GM19467 (cell line): ENCODE measurements around the gene SLC29A4.
"Not testable (repeated sequence)": the region's sequence is repeated elsewhere in the genome, so short reads cannot be mapped to it uniquely, and the experiment has no call there.

Experiments
- ATAC-seq: cut with Tn5 transposase; IDR thresholded peaks from one replicate; pipeline ENCODE4 v1.9.1; 2021; ENCODE audit warnings: mild to moderate bottlenecking, moderate library complexity; ENCODE audit not compliant: unreplicated experiment

SLC29A4 gene

DNA sequence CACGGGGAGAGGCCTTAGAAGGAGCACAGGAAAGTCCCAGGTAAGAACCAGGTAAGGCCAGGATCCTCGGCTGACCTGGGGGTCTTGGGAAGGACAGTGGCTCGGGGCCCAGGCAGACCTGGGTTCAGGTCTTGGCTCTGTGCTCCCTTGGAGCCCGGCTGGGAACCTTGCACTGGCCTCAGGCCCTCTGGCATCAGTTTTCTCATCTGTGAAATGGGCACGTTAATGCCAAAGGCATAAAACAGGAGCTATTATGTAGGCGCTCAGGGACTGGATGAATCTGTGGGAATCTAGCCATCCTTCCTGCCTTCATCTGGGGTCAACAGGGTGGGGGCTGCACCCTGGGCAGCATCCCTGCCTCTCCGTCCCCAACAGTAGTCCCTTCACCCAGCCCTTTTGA, 8.3 kb upstream of the SLC29A4 start:
- no peak for ATAC-seq

DNA sequence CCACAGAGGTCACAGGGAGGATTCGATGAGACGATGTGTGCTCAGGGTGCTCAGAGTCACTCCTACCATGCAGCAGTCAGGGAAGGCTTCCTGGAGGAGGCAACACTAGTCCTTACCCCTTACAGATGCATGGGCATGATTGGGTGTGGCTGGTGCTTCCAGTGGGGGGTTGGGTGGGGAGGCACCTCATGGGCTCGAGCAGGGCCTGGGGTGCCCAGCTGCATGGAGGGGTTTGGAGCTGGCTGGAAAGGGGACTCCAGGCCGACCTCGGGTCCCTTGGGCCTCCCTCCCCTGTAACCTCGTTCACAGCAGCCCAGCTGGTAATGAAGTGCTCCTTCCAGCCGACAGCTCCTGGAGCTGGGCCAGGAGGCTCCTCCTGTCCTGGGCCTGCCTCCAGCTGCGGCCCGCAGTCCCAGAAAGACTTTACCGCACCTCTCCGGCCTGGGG, 7.7 kb upstream of the SLC29A4 start:
- ATAC-seq: not testable (repeated sequence)

DNA sequence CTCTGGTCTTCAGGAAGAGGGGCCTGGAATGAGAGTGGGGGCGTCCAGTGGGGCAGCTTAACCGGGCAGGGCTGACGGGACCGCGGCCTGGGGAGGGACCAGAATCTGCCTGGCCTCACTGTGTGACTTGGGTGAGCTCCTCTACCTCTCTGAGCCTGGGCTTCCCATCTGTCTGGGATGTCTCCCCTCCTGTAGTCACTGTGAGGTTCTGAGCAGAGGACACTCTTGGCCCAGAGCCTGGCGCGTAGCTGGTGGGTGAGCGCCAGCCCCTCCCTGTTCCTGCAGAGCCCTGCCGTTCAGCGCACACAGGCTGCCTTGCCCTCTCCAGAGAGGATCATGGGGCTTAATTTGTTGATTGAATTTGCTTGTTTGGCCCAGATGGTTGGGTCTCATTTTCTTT, 7.2 kb upstream of the SLC29A4 start:
- not testable (repeated sequence) for ATAC-seq

DNA sequence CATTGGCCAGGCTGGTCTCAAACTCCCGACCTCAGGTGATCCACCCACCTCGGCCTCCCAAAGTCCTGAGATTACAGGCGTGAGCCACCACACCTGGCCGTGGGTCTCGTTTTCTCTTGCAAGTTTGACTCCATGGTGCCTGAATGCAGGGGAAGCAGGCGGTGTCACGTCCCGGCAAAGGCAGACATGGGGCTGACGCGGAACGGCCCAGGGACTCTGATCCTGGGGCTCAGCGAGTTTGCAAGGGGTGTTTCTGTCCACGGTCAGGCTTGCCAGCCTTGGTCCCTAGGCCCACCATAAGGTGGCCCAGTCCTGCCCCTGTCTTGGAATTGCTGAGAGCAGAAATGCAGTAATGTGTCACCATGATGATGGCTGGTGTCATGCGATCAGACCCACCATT, 6.6 kb upstream of the SLC29A4 start:
- not testable (repeated sequence) for ATAC-seq

DNA sequence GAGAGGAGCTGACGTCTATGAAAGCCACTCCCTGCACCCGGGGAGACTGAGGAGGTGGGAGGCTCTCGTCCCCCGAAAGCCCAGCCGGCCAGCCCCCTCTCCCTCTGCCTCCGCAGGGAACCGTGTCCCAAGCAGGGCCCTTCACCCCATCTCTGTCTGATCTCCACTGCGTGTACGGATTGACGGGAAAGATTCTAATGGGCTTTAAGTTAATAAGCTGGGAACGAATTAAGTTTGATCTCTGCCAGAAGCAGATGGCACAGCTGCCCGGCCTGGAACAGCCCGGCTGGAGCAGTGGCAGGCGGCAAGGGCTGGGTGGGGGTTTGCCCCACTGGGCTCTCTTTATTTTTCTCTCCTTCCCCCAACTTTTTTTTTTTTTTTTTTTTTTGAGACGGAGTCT, 6.1 kb upstream of the SLC29A4 start:
- ATAC-seq: no peak

DNA sequence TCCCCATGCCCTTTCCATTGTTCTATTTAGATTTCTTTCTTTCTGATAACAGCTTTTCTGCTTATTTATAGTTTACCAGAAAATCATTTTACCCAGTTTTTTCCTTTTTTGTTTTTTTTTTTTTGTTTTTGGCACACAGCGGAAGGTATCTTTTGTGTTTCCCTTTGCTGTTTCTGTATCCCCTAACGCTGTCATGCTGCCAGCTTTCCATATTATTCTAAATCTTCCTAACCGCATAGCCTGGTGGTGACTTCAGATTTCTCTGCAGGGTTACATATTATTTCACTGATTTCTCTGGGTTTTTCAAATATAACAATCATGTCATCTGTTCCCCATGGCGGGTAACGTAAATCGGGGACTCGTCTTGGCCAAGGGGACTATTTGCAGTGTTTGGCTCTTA, 4.0 kb upstream of the SLC29A4 start:
- no peak for ATAC-seq

DNA sequence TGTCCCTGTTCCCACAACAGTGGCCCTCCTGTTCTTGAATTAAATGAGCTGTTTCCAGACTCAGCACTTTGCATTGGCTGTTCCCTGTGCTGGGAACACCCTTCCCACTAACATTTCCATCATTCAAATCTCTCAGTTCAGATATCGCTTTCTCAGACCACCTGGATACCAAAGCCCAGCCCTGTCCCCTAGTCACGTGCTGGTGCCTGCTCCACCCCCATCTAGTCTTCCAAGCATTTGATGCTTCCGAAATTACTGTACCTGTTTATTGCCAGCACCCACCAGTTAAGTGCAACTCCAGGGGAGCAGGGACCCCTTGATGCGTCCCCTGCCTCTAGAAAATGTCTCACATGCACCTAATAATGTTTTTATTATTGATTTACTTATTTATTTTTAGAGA, 3.0 kb upstream of the SLC29A4 start:
- ATAC-seq: no peak

DNA sequence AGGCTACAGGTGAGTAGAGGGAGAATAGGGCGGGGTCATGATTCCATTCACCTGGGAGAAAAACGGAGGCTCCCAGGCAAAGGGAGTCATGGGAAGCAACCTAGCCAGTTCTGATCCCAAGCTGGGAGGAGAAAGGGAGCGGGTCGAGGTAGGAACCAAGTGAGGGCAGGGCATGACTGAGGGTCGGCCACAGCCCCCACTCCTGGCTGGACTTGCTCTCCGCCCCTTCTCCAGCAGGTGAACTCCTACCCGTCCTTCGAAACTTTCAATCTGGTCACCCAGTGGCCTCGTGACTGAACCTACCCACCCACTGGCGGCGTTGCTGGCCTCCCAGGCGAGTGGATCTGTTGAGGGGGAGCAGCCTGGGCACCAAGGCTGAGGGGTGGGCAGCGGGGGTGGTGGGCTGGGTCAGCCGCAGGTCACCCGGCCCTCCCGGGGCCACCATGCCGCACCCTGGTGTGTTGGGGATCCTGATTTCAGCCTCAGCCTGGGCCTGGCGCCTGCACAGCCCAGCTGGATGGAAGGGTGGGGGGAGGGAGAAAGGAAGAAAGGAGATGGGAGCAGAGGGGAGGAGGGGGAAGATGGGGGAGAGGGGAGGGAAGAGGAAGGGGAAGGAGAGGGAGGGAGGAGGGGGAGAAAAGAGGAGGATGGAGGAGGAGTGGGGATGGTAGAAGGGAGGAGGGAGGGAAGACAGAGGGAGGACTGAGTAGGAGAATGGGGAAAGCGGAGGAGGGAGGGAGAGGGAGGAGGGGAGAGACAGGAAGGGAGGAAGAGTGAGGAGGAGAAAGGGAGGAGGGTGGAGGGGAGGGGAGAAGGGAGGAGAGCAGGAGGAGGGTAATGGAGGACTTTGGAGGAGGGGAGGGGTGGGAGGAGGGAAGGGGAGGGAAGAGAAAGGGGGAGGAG, 894 bp upstream of the SLC29A4 start:
- ATAC-seq: not testable (repeated sequence)

DNA sequence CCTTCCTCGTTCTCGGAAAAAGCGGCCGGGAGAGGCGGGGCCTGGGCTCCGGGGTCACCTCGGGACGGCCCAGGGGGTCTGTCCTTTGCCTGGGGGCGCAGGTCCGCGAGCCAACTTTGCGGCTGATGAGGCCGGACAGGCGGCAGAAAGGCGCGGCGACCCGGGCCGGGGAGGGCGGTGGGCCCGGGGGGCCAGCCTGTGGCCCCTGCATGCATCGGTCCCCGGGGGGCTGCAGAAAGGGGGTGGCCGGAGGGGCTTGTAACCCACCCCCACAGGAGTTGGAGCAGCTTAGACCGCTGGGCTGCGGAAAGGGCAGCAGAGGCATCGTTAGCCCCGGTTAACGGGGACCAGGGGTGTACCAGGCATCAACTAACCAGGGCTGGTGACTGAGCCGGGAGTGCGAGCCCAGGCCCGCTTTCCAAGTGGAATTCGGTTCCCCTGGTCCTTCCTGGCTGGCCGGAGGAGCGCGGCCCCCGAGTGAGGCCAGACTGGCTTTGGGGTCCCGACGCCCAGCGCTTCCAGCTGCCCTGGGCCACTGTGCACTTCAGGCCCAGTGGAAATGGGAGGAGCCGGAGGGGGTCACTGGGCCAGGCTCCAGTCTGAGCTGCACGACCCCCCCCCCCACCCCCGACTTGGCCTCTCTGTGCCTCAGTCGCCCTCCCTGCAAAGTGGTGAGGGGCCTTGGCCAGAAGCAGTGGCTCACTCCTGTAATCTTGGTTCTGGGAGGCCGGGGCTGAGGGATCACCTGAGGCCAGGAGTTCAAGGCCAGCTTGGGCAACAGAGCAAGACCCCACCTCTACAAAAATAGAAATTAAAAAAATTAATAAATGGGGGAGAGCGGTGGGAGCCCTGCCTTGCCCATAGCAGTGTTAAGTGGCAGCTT, 919 bp downstream of the SLC29A4 start:
- no peak for ATAC-seq

DNA sequence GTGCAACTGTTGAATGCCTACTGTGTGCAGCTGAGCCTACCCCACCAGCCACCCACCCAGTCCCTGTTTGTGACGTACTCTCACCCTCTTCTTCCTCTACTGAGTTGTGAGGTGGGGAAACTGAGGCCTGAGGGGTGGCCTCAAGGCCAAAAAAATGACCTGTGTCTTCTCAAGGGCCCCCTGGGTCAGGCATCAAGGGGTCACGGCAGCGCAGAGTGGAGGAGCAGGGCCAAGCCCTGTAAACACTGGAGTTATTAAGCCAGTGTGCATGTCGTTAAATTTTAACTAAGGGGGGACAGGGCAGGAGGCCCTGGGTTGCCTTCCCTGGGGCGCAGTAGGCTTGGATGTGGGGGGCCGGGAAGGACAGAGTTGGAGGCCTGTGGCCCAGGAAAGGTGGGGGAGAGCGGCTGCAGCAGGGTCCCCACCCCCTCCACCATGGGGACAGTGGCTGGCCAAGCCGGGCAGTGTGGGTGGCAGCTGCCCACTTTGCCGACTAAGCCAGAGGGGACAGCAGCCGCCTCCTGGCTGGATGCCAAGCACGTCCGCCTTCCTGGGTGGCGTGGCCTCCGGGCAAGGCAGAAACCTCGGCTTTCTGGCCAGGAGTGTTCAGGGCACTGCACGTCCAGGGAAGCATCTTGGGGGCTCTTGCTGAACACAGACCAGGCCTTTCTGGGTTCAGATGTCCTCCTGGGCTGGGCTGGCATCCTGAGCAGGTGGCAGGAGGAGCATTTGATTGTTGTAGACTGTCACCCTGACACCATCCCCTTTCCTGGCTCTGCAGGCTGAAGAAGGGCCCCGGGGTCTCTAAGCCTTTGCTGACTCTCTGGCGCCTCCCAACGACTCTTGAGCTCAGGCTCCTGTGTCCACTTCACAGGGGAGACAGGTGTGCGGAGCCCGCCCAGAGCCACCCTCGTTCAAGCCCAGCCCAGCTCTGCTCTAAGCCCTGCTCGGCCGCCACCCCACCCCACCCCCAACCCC, 1.9 kb downstream of the SLC29A4 start:
- no peak for ATAC-seq

DNA sequence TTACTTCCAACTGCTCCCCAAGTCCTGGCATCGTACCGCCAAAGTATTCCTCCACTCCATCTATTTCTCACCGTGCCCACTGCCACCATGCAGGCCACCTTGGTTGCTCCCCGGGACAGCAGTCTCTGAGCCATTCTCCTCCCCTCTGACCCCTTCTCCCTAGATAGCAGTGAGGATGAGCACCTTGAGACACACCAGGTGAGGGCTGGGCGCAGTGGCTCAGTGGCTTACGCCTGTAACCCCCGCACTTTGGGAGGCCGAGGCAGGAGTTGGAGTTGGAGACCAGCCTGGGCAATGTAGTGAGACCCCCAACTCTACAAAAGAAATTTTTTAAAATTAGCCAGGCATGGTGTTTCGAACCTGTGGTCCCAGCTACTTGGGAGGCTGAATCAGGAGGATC, 4.2 kb downstream of the SLC29A4 start:
- ATAC-seq: no peak

DNA sequence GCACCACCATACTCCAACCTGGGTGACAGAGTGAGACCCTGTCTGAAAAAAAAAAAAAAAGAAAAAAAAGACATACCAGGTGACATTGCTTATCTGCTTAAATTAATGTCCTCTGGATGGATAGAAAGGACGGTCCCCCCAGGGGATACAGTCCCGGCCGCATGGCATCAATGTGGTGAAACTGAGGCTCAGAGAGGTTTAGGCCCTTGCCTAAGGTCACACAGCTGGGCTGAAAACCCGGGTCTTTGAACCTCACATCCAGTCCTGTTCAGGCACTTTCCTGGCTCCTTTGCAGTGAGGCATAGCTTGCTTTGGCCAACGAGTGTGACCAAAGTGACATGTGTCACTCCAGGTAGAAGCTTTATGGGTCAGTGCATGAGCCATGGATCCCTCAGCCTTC, 4.6 kb downstream of the SLC29A4 start:
- ATAC-seq: not testable (repeated sequence)

DNA sequence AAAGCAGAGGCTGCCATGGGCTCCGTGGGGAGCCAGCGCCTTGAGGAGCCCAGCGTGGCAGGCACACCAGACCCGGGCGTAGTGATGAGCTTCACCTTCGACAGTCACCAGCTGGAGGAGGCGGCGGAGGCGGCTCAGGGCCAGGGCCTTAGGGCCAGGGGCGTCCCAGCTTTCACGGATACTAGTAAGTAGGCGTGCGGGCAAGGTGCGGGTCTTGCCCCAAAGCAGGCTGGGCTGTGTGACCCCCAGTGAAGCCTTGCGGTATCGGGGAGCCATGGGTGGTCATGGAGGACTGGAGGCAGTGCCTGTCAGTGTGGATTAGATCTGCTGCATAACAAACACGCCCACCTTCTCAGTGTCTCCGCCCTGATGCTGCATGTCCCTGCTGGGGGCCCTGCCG, 5.1 kb downstream of the SLC29A4 start:
- ATAC-seq: no peak

DNA sequence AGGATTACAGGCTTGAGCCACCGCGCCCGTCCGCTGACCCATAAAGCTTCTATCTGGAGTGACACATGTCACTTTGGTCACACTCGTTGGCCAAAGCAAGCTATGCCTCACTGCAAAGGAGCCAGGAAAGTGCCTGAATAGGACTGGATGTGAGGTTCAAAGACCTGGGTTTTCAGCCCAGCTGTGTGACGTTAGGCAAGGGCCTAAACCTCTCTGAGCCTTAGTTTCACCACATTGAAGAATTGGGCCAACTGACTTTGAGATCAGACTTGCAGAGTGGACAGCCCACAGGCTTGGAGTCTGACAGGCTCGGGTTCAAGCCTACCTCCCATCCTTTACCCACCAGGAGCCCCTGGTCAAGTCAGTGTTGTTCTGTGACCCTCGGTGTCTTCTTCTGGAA, 5.8 kb downstream of the SLC29A4 start:
- not testable (repeated sequence) for ATAC-seq

DNA sequence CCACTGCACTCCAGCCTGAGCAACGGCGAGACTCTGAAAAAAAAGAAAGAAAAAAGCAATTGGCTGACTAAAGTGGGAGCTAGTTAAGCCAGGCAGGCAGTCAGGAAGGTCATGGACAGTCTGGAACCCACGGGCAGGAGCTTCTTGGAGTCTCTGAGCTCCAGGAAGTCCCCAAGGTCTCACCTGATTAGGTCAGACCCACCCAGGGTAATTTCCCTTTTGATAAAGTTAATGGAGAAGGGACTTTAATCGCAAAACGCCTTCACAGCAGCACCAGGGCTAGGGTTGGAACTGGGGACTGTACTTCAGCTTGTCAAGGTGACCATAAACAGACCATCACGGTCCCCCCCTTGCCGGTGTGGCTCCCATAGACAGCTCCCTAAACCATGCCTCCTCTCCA, 6.6 kb downstream of the SLC29A4 start:
- no peak for ATAC-seq

DNA sequence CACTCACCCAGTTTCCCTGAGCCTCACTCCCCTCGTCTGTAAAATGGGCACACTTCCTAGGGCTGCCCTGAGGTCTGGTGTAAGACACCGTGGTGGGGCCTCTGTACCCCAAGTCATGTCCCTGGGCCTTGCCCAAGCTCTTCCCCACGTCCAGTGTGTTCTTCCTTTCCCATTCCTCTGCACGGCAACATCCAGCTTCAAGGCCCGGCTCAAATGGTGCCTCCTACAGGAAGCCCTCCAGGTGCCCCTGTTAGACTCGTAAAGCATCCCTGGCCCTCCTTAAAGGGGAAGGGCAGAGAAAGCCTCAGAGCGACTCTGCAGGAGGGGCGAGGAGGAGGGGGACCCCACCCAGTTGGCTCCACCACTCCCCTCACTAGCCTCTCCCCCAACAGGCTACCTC, 8.6 kb downstream of the SLC29A4 start:
- ATAC-seq: no peak

DNA sequence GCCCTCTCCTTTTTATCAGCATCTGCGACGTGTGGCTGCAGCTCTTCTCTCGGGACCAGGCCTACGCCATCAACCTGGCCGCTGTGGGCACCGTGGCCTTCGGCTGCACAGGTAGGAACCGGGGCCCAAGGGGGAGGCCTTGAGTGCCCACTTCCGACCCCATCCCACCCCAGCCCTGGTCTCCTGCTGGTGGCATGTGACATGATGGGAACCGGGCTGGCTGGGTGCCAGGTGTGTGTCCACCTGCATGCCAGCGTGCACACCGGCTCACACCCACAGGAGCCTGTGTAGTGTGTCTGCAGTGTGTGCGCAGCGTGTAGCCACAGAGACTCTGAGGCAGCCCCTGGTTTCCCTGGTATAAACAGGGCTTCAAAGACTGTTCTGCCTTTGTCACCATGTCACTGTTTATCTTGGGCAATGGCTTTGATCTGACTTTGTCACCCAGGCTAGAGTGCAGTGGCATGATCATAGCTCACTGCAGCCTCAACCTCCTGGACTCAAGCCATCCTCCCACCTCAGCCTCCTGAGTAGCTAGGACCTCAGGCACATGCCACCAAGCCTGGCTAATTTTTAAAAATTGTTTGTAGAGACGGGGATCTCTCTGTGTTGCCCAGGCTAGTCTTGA, 9.1 kb downstream of the SLC29A4 start:
- not testable (repeated sequence) for ATAC-seq

DNA sequence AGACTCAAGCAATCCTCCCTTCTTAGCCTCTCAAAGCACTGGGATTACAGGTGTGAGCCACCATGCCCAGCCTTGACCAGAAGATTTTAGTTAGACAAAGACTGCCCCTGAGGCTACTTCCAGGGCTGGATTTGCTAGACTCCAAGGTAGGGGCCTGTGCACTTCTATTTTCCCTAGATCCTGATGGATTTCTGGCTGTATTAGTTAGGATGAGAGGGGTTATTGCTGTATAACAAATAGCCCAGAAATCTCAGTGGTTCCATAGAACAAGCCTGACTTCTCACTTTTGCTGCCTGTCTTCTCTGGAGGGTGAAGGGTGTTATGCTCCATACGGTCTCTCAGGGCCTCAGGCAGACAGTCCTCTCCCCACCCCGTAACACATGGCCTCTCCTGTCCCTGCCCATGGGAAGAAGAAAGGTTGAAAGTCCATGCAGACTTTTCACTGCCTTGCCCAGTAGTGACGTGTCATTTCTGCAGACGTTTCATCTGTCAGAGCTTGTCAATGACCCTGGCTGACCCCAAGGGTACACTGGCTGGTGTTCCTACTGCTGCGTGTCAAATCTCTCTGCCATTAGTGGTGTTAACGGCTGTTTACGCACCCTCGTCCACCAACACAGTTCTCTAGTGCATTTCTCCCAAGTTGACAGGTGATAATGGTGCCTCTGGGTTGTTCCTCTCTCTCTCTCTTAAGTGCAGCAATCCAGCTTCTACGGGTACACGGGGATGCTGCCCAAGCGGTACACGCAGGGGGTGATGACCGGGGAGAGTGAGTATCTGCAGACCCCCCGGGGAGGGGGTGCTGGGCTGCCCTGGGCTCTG, 11.6 kb downstream of the SLC29A4 start:
- ATAC-seq: no peak
